MM.1S (cell line): ENCODE data around the gene DBNDD1.

Experiments
- CTCF ChIP-seq: fragments of 300-600 bp; sonication (generic); IDR thresholded peaks from 2 replicates; pipeline ENCODE4 v1.5.1; 2016; ENCODE audit warnings: antibody characterized with exemption, low read length, mixed read lengths
- EZH2 ChIP-seq: fragments of 300-600 bp; sonication (generic); optimal IDR thresholded peaks from 2 replicates; pipeline ENCODE3; 2017; ENCODE audit warnings: low read depth, mild to moderate bottlenecking, antibody characterized with exemption, low read length, mixed read lengths
- EZH2phosphoT487 ChIP-seq: fragments of 300-600 bp; sonication (generic); IDR thresholded peaks from 2 replicates; pipeline ENCODE4 v1.6.1; 2018; ENCODE audit warnings: antibody characterized with exemption, low read length

DNA sequence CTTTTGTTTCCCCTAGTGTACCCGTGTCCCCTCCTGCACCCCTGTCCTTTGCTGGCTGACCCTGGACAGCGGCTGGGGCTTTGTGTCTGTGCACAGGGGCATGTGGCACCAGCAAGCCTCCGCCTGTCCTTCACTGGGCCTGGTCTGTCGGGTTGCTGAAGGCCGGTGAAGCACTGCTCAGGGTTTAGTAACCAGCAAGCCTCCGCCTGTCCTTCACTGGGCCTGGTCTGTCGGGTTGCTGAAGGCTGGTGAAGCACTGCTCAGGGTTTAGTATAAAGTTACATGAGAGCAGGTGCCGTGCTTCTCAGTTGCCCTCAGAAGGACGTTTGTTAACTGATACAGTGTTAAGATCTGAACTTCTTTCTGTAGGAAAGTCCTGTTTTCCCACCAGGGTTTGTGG, 36.9 kb downstream of the DBNDD1 start:
- TF ChIP-seq CTCF (no peak), EZH2 (no peak), EZH2phosphoT487 (no peak)
